GM18519 (cell line): Measurements from ENCODE around the gene NOX4.
"Not testable (repeated sequence)": the region's sequence is repeated elsewhere in the genome, so short reads cannot be mapped to it uniquely, and the experiment has no call there.

Experiments used
- ATAC-seq: cut with Tn5 transposase; IDR thresholded peaks from one replicate; pipeline ENCODE4 v1.9.1; 2021; ENCODE audit warnings: mild to moderate bottlenecking, moderate library complexity; ENCODE audit not compliant: unreplicated experiment, low FRiP score

The NOX4 gene

DNA sequence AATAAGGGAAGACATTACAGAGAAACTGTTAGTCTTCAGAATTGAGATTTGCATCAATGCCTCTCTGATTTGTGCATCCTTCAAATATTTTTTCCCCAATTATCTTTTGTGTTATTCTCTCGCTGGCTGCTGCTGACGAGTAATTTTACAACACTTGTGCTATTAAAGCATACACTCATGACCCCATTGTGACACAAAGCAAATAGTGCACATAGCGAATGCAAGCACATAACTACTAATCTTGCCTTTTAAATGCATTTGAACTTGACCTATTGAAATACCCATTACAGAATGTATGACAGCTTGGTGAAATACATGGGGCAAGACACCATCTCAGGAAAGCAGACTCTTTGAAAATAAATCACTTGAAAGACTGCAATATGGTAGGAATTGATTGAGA lies 180.6 kb downstream of the NOX4 start:
- ATAC-seq: not testable (repeated sequence)

DNA sequence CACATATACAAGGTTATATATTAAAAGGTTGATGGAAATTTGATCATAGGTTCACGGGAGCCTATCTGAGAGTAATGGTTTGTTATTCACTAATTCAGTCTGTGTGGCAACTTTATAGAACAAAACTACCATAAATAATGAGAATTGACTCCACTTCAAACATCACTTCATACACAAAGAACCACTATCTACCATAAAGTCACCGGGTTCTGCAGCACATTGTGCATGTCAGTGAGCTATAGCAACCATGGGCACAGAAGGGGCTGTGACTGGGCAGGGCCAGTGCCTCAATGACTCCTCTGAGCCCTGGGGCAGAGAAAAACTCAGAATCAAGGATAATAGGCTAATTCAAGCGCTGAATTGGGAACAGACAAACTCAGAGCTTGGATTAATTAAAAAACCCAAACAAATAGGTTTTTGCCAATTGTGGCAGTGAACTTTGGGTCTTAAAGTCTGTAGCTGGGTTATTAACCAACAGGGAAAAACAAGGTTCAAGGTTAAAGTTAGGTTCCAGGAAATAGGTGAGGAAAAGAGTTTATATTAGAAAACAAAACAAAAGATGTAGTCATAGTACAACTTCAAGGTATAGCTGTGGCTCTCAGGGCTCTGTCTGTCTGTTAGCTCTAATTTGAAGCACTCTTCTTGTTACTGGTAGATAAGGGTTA lies 181.7 kb downstream of the NOX4 start:
- ATAC-seq: not testable (repeated sequence)

DNA sequence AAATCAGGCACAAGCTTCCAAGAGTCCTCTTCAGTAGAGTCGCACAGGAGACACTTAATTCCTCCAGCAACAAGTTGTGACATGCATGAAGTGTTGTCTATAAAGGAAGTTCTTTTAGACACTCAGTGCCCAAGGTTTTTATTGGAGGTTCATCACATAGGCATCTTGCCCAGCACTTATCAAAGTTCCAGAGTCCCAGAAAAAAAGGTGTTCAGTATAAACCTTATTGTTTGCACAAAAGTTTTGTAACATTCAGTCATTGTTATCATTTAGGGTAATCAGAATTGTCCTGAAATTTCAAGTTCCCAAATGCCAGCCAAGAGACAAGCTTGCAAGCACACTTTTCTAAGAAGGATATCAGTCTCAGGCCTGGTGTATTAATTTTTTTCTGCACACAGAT lies 182.9 kb downstream of the NOX4 start:
- ATAC-seq: not testable (repeated sequence)

DNA sequence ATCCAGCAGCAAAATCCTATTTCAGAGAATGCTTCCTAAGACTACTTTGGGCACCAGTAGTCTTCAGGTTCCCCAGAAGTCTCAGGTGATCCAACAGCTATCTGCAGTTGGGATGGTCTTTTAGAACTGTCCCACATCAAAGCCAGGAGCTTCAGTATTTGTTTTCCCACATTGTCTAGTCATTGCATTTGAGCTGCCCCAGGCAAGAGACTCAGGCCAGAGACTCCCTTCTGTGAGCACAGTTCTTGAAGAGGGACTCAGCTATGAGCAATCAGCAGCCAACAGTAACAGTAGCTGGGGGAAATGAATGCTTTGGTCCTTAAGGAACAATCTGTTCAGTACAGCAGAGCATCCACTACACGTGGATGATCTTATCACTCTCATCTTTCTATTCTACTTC lies 188.1 kb downstream of the NOX4 start:
- ATAC-seq: not testable (repeated sequence)

DNA sequence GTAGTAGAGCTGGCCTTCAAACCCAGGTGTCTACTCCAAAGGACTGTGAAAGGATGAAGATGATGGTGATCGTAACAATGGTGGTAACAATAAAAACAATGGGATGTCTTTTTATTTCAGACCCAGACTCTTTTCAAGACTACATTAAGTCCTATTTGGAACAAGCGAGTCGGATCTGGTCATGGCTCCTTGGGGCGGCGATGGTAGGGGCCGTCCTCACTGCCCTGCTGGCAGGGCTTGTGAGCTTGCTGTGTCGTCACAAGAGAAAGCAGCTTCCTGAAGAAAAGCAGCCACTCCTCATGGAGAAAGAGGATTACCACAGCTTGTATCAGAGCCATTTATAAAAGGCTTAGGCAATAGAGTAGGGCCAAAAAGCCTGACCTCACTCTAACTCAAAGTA lies 196.2 kb downstream of the NOX4 start:
- not testable (repeated sequence) for ATAC-seq

DNA sequence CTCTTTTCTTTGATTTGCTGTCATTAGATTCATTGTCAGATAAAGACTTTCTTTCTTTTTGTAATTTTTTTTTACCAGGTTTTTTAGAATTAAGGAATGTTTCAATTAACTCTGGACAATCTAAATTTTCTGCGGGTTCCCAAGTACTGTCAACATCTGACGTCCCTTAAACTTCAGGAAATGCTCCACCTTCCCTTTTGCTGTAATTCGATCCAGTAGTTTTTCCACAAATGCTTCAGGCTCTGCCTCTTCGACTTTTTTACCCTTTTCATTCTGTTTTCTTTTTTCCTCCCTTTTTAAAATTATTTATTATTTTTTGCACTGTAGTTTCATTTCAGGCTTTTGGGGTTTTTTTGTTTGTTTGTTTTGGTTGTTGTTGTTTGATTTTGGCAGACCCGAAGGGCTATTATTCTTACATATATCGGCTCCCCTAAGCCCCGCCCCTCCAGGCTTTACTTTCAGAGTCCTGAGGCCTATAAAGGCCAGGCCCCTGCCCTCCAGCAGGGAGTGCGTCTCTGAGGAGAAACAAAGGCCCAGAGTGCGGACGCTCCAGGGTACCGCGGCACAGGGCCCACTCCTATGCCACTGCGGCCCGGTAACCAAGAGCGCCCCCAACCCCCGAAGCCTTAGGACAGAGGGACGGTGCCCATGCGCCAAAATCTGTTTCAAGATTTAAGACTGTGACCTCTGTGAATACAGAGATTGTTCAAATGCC lies 197.1 kb downstream of the NOX4 start:
- no peak for ATAC-seq

DNA sequence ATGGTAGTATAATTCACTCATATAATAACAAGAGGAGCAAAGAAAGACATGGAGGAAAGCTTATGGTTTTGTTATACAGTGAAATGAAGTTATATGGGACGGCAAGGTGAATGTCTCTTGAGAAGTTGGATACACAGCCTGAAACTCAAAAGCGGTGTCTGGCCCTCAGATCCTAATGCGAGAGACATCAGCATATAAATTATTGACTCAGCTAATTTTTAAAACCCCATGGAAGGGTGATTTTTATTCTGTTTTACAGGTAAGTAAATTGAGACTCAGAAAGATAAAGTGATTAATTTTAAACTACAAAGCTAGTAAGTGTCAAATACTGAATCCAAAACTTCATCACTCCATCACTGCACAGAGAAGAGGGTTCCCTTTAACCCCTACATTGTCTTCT lies 203.2 kb downstream of the NOX4 start:
- ATAC-seq: not testable (repeated sequence)

DNA sequence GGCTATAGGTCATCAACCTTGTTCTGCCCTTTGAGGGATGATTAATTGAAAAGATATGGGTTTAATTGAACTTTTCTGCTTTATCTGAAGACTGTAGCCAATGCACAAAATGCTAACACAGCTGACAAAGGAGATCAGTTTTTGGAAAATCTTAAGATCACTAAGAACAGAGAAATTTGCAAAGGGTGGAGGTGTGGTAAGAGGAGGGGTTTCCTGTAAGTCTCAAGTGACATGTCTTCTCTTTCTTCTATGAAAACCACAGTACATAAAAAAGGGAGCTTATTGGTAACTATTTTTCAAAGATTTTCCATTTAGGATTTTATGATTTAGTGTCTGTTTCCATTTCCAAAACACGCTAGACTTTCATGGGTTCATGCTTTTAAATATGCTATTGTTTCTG lies 204.6 kb downstream of the NOX4 start:
- not testable (repeated sequence) for ATAC-seq

DNA sequence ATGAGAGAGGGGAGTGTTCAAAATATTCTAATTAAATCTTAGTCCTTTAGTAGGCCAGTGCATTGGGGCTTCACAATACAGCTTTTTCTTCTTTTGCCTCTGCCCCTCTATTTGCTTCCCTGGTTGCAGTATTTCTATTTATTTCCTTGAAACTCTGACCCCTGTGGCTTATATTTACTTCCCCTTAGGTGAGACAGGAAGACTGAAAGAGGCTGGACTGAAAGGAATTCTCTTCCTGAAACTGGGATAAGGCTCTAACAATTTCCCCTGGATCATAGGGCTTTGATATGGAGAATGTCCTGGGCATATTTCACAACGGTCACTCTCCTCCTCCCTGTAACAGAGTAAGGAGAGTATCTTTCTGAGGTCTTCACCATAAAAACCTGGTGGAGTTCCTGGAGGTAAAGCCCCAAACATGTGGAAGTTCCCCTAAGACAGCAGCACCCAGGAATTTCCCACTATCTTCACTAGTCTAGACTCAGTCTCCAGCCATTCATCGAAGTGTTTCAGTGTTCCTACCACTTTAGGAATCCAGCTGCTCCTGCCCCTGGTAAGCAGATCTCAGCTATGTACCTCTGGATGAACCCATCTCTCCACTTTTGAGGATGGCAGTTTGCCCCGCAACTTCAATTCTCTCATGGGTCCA lies 210.0 kb downstream of the NOX4 start:
- ATAC-seq: not testable (repeated sequence)

DNA sequence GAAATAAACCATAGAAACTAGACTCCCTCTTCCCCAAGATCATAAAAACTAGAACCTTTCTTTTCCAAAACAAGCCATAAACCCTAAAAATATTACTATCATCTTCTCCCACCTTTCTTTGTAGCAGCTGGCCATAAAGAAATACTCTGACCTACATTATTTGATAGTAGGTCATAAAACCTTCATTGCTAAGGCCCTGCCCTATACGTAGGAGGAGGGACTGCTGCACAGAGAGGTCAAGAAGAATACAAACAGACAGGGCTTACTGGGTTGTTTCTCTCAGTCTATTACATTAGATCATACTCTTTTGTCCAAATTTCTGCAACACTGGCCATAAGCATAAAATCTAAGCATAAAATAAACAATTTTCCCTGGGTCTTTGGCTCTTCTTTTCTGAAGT lies 212.0 kb downstream of the NOX4 start:
- no peak for ATAC-seq

DNA sequence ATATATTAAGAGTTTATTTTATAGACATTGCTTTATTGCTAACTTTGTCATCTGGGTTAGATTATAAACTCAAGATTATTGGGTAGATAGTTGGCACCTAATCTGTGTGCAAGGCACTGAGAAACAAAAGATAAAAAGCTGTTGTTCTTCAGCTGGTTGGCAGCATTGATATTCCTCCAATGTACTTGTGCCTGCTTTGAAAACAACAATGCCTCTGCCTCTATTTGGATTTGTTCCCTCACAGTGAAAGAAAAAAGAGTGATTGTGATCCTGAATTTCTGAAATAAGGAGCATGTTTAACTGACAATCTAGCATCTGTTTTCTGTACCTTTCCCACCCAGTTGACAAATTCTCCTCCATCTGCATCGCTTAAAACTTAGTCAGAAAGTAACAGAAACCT lies 215.2 kb downstream of the NOX4 start:
- no peak for ATAC-seq
